ENCODE results near the gene HIF1A.
"Not testable (repeated sequence)": the region's sequence is repeated elsewhere in the genome, so short reads cannot be mapped to it uniquely, and the experiment has no call there.

HIF1A gene

DNA sequence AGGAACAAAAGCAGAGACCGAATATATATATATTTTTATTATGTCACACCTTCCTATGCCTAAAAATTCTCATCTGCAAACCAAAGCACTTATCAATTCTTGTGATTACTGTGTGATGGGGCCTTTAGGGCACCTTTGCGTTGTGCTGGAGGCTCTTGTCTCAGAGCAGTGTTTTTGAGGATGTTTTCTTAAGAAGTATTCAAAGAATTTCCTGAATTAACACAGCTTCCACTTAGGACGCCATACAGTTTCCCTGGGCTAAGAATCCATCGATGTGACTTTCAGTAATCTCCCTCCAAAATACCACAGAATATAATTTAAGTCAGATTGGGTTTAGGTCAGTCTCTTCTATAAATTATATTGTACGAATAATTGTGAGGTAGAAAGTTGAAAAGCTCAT is 22.0 kb upstream of the HIF1A start:
- no peak for DNase-seq (ENCODE audit: low spot score)

DNA sequence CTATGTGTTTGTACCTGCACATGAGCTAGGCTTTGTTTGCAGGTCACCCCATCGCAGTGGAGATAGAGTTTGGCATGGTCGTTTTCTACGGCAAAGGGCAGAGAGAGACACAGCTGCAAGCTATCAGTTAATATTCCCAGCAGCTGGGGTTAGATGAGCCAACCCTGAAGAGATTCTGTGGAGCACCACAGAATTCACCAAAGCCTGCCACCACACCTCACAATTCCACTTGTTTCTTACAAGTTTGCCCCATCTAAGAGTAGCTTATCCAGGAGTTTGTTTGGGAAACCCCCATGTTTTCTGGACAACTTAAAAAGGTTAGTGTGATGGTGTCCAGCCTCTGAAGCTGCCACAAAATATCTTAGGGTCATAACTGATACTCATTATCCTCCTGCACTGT is 20.0 kb upstream of the HIF1A start:
- no peak for DNase-seq (ENCODE audit: low spot score)

DNA sequence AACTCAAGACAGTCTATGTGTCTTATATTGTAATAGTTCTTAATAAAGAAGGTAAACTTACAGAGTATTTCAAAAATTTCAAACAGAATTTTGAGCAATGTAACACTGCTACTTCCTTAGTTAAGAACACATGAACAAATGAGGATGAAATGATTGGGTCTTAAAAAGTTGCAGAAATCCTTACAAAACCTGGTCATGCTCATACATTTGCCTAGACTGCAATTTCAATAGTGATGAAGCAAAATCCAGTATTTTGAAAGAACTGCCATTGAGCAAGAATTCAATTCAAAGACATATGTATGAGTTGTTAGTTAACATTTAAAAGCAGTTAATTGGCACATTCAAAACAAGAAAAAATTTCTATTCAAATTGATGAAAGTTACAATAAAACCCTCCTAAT is 17.8 kb upstream of the HIF1A start:
- no peak for DNase-seq (ENCODE audit: low spot score)

DNA sequence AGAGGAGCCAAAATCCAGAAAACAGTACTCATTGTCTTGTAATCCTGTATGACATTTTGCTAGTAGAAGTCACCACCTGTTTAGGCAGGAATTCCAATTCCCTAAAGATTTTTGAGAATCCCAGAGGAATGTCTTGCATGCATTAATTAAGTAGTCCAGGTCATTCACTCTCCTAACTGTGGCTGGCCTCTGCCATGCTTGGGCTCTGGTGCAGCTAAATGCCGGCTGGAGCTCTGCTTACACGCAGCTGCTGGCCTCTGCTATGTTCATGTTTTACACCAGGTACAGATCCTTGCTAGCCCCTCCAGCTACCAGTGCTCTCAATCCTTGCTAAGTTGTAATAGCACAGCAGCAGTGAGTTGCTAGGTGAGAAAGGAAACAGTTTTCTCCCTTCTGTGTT is 16.3 kb upstream of the HIF1A start:
- no peak for DNase-seq (ENCODE audit: low spot score)

DNA sequence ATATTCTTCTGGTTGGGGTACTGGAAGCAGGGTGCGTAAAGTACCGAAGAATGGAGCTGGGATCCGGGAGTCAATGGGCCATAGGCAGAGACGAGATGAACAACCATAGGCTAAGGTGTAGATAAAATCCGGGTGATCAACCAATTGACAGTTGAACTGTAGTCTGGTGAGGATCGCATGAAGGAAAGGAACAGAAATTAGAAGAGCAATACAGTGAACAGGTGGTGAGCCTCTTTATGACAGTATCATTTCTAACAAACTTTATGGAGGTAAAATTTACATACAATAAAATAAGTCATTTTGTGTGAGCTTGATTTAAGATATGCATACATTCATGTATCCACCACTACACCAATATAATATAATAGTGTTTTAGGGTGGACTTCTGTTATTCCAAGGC is 13.9 kb upstream of the HIF1A start:
- no peak for DNase-seq (ENCODE audit: low spot score)

DNA sequence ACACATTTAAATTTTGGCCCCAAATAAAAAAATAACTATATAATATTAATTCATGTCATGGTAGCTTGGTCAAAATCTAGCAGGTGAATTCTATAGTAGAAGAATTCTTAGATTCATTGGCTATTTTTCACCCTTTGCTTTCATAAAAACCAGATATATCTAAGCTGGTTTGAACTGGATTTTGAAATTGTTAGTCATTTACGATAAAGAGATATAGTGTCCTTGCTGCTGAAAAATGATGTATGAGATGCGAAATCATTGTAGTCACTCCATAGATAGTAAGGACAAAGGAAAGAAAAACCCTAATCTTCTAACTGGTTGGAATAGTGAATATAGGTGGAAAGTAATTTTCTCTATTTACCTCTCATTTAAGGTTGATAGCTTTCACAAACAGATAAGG is 12.2 kb upstream of the HIF1A start:
- no peak for DNase-seq (ENCODE audit: low spot score)

DNA sequence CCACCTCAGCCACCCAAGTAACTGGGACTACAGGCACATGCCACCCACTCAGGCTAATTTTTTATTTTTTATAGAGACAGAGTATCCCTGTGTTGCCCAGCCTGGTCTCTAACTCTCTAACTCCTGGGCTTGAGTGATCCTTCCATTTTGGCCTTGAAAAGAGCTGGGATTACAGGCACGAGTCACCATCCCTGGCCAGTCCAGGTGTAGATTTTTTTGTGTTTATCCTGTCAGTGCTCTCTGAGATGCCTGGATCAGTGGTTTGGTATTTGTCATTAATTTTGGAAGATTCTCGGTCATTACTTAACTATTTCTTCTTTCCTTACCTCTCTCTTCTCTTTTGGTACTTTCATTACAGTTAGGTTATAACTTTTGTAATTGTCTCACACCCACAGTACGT is 5.3 kb upstream of the HIF1A start:
- DNase-seq (ENCODE audit: low spot score) = no peak

DNA sequence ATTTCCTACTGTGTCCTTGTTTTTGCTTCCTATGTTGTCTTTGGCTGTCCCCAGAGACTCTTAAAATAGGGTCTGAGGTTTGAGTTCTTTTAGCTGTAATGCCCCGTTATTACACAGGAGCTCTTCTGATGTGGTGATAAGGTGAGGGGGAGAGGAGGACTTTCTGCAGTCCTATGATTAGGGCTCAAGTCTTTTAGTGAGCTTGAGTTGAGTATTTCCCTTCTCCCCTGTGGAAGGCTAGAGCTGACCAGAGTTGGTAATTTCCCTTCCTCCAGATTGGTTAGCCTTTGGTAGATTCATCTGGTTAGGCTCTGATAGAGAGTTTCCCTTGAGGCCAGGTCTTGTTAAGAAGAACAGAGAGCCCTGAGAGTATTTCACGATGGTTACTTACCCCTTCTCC is 4.3 kb upstream of the HIF1A start:
- DNase-seq (ENCODE audit: low spot score) = no peak

DNA sequence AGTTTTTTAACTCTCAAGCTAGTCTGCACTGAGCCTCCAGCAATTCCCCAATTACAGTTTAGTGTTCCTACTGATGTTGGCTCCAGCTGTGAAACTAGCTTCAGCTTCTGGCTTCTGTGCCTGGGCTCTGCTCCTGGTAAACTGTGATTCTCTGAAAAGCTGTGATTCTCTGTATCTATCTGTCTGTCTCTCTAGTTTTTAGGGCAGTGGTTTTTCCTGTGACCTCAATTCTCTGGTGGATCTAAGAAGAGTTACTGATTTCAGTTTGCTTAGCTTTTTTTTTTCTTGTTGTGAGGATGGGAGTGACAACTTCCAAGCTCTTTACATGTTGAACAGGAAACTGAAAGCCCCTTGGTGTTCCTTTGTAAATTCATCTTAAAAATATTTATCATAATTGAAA is 3.8 kb upstream of the HIF1A start:
- DNase-seq (ENCODE audit: low spot score) = no peak

DNA sequence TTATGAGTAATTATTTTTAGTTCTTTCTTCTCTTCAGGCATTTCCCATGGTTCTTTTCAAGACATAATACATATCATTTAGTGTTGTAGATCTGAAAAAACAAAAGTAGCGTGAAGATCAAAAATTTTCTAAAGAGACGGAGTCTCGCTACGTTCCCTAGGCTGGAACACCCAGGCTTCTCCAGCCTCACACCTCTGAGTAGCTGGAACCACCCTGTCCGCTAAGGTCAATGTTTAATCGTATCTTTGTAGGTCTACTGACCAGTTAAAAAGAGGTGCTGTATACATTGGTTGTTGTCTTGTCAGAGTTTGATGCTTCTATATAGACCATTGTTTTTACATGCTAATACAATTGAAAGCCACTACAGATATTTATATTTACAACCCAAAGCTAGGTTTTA is 1.3 kb upstream of the HIF1A start:
- no peak for DNase-seq (ENCODE audit: low spot score)

DNA sequence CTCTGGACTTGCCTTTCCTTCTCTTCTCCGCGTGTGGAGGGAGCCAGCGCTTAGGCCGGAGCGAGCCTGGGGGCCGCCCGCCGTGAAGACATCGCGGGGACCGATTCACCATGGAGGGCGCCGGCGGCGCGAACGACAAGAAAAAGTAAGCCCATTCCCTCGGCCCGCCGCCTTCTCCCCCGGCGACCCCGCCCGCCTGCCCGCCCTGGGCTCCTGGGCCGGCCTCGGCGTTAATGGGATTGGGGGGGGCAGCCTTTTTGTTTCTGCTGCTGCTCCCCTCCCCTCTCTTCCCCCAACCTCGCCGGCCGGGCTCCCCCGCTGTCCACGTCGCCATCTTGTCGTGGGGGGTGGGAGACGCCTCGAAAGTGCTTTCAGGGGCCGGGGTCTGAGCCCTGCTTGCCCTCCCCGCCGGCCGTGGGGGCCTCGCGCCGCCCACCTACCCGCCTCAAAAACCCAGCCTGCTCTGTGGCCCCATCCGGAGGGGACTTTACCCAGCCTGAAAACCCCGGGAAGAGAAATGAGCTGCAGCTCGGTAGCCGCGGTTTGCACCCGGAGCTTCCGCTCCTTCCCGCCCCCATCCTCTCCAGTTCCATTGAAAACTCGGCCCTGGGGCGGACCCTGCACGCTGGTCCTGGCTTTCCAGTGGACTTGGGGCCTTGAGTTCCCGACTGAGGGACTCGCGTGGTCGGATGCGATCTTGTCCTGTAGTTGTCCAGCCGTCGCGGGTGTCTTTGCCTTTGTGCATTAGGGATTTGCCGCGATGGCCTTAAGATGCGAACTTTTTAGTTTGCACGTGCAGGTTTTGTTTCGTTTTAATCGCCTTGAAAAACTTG is 598 bp downstream of the HIF1A start:
- DNase-seq (ENCODE audit: low spot score) = peak; percentile 57

DNA sequence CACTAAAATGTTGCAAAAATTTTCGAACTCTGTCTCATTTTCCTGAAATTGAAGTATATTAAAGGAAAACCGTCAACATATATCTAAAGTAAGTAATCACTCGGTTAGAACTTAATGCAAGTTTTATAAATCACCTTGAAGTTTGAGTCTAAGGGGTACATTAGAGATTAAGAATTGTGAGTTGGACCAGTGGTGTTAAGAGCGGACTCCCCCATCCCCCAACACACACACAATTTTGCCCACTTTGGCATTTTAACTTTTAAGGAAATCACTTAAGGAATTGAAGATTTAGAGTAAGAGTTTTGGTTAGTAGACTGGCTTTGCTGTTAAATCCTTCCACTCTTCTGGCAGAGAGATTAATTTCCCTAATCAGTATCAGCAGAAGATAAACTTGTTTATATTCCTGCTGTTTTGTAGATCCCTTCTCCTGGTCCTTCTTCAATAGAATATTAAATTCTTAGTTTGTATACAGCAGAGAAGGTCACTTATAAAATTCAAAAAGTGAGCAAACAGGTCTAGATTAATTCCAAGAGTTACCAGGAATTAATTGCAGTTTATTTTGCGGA is 1.5 kb downstream of the HIF1A start:
- DNase-seq (ENCODE audit: low spot score) = peak; percentile 37

DNA sequence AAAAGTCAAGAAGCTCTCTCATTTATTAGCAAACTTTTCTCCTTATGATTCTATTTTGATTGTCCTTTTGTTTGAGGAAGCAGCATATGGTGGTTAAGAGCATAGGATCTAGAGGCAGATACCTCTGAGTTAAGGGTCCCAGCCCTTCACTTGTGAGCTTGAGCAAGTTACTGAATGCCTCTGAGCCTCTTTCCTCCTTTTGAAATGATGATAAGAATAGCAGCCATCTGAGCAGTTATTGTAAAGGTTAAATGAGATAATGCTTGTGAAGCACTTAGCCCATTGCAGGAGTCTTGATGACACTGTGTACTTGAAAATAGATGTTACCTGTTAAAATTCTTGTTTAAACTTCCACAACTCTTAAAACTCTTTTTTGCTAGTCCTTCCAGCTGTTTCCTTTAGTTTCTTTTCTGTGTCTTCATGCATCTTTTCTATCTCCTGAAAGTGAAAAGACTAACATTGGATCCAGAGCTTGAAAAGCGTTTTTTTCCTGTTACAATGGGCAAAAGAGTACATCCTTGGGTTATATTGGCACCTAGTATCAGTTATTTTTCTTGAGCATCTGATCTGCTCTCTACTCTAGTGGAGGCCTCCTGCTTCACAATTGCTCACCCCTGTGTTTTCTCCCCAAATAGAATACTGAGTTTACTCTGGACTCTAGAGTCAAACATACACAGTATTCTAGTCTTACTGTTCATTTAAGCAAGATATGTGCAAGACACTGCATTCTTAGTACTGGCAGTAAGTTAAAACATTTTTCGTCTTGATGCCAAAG is 3.1 kb downstream of the HIF1A start:
- peak; percentile 28 for DNase-seq (ENCODE audit: low spot score)

DNA sequence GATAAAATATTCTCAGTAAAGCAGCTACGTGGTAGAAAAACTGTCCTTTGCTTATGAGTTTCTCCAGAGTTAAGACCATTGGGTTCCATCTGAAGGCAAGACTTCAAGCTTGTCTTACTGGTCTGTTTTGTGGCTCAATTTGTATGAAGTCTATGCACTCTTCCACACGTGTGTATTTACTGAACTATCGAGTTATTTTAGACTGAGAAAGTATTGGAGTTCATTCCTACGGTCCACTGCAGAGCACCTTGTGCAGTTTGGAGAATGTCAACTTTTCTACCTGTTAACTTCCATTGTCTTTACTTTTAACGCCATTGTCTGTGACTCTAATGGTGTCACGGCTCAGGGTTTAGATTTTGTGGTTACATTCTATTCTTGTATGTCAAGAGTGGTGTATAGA is 3.7 kb downstream of the HIF1A start:
- DNase-seq (ENCODE audit: low spot score) = peak; percentile 31

DNA sequence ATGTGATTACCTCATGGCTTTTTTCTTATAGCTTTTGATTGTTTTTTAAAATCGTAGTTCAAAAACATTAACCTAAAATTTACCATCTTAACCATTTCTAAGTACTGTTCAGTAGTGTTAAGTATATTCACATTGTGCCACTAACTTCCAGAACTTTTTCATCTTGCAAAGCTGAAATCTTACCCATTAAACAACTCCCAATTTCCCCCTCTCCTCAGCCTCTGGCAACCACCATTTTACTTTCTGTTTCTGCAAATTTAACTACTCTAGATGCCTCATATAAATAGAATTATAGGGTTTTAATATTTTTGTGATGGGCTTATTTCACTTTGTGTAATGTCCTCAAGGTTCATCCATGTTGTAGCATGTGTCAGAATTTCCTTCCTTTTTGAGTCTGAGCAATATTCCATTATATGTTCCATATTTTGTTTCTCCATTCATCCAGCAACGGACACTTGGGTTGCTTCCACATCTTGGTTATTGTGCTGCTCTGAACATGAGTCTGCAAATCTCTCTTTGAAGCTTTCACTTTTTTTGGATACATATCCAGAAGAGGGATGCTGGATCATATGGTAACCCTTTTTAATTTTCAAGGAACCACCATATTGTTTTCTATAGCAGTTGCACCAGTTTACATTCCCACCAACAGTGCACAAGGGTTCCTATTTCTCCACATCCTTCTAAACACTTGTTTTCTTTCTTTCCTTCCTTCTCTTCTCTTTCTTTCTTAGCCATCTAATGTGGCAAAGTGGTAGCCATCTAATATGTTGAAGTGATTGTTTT is 5.0 kb downstream of the HIF1A start:
- DNase-seq (ENCODE audit: low spot score) = no peak

DNA sequence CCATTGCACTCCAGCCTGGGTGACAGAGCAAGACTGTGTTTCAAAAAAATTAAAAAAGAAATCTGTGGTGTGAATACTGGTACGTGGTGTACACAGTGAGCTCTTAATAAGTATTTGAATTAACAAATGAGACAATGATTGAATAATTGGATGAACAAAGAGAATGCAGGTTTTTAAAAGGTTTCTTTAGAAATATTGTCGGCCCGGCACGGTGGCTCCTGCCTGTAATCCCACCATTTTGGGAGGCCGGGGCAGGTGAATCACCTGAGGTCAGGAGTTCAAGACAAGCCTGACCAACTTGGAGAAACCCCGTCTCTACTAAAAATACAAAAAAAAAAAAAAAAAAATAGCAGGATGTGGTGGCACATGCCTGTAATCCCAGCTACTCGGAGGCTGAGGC is 6.6 kb downstream of the HIF1A start:
- DNase-seq (ENCODE audit: low spot score) = no peak

DNA sequence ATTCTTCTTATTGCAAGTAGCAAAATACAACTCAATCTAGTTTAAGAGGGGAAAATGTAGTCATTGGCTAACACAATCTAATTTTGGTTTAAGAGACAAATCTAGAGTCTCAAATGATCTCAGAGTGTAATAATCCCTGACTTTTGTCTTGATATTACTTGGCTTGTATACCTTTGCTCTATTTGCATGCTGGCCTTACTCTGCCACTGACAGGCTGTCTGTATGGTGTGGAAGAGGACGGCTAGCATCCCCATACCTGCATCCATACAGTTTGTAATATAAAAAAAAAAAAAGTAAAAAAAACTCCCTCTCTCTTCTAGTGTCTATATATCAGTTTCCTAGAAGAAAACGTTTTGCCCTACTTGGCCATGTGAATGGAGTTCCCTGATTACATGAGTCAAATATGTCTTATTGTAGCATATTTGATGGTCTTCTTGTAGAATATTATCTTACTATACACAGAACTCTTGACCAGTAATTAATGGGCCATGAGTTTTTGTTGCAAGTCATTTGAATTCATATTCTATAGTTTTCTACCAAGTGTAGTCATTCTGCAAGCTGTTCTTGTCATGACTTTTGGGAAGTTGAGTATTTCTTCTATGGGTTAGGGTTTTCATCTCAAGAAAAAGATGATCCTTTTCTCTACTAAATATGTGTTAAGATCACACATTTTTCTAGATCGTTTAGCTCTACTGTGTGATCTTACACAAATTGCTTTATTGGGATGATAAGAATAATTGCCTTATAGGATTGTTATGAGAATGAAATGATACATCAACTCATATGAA is 8.2 kb downstream of the HIF1A start:
- no peak for DNase-seq (ENCODE audit: low spot score)

DNA sequence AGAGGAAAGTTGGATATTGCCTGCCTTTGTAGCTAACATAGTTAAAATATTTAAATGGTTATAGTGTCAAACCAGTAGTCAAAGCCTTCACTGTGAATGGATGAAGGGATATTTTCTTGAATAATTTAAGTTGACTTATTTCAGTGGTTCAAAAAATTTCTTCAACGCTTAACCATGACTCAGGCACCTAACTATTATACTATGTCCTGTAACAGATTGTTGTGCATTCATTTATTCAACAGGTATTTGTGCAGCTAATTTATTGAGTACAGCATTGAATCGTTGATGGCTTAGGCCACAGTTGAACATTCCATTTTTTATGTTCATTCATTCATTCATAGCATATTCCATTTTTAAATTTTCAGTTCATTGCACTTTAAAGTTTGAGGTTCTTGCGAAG is 9.2 kb downstream of the HIF1A start:
- DNase-seq (ENCODE audit: low spot score) = no peak

DNA sequence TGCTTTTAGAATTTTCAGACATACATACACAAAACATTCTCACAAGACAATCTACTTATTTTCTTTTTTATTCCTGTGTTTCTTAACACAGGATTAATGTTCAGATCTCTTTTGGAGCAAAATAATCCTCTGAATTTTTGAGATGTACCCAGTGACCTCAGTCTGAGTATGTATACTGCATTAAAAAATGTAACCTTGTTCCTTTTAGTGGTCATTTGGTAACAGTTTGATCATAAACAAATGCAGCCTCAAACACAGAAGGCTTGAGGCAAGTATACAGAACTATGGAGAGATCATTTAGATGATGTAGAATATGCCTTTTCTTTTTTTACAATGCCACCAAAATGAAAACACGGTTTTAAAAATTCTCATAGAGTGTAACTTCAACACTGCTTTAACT is 9.7 kb downstream of the HIF1A start:
- DNase-seq (ENCODE audit: low spot score) = no peak

DNA sequence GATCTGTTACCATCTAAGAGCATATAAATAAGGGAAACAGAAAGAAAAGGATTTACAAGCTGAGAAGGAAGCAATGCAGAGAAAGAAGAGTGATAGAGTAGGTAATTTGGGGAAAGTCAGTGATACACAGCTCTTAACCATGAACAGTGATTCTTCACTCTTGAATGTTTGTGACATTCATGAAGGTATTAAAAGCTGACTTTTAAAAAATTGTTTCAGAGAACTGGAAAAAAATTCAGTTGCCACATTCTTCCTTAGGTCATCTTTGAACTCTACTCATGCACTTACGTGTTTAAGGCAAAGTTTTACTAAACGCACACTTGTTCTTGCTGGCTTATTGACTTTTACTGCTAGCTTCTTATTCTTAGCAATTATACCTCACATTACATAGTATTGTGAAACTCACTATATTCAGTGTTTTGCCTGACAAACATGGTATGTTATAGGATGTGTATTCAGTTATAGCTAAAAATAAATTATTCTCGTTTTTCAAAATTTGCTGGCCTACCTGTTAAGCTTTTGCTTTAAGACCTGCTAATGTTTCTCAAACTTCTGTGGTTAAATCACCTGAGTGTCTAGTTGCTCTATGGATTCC is 10.9 kb downstream of the HIF1A start:
- no peak for DNase-seq (ENCODE audit: low spot score)

DNA sequence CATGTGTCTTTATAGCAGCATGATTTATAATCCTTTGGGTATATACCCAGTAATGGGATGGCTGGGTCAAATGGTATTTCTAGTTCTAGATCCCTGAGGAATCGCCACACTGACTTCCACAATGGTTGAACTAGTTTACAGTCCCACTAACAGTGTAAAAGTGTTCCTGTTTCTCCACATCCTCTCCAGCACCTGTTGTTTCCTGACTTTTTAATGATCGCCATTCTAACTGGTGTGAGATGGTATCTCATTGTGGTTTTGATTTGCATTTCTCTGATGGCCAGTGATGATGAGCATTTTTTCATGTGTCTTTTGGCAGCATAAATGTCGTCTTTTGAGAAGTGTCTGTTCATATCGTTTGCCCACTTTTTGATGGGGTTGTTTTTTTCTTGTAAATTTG is 12.5 kb downstream of the HIF1A start:
- not testable (repeated sequence) for DNase-seq (ENCODE audit: low spot score)

All from pons (tissue), 1 donor.